GM19035 (cell line): ENCODE measurements around the gene TMEM255B.
"Not testable (repeated sequence)": the region's sequence is repeated elsewhere in the genome, so short reads cannot be mapped to it uniquely, and the experiment has no call there.

Experiments
- ATAC-seq: cut with Tn5 transposase; IDR thresholded peaks from one replicate; pipeline ENCODE4 v1.9.1; 2021; ENCODE audit not compliant: unreplicated experiment

The TMEM255B gene

DNA sequence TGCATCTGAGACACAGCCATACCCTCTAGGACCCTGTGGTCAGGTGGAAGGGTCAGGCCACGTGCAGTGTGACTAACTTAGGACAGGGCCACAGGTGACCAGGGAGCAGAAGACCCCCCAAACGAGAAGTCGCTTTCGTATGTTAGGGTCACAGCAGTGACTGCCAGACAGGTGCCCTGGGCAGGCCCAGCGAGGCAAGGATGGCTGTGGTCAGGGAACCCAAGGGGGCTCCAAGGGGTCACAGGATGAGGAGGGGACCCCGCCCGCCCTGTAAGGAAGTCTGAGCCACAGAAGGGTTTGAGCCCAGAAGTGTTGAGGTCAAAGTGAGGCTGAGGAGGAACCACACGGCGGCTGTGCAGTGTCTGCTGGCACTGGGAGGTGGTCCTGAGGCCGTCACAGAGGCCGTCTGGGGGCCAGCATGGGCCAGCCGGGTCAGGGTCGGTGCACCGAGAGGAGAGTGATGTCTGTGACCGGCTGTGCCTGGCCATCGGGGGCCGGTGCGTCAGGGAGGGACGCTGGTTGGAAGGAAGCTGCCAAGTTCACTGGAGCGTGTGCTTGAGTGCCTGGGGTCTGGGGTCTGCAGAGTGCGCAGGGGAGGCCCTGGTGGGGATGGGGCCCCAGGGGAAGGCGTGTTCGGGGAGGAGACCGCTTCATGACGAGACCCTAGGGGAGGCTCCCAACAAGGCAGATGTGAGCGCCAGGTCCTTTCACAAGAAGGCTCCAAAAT is 24.8 kb upstream of the TMEM255B start:
- ATAC-seq, result no peak

DNA sequence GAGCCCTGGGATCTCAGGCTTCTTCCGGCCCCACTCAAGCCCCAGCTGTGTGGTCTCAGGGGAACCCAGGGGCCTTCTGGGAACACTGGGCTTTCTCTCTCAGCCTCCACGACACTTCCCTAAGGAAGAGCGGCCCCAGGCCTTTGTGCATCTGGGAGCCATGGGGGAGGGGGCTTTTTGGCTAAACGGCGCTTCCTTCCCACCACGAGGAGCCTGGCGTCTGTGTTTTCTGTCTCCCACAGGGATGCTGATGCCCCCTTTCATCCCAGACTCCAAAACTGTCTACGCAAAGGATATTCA is 24.2 kb upstream of the TMEM255B start:
- no peak for ATAC-seq

DNA sequence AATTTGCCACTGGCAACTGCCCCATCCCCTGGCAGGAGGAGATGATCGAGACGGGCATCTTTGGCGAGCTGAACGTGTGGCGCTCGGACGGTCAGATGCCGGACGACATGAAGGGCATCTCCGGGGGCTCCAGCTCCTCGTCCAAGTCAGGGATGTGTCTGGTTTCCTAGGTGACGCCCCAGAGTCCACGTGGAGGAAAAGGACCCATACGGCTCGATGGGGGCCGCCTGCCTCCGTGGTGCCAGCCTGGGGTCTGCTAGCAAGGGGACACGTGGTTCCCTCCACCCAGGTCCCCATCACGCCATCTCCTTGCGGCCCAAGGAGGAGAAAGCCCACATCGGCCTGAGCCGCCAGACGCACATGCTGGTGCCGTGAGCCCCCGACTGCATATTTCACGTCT is 23.8 kb upstream of the TMEM255B start:
- ATAC-seq, result no peak

DNA sequence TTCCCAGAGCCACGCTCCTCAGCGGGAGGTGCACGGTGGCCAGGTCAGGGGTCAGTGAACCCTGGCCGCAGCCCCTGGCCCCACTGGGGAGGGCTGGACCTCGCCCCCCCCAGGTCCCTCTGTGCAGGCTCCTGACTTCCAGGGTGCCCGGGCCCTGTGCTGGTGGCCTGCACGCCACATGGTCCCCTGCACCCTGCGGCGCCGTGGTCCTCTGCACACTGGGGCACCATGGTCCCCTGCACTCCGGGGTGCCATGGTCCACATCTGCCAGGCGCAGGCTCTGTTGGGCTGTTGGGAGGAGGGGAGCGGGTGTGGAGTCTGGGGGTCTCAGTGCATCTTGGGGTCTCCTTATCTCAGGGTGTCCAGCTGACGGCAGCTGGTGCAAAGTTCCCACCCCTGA is 23.3 kb upstream of the TMEM255B start:
- no peak for ATAC-seq

DNA sequence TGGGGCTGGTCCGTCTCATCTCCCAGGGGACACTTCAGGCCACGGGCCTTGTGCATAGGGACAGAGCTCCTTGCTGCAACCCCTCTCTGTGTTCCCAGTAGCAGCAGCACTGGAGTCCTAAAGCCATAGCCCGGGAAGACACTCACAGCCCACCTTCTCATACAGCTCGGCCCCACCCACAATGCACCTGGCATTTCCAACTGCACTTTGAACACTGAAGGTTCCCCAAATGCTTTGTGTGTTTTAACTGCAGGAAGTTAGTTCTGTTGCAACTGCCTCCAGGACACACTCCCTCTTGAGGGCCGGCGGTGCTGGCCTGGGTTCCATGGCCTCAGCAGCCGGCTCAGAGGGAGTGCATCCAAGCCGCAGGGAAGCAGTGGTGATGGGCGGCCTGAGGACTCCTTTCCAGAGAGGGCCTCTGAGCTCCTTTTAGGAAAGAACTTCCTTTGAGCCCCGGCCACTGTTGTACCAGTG is 22.7 kb upstream of the TMEM255B start:
- no peak for ATAC-seq

DNA sequence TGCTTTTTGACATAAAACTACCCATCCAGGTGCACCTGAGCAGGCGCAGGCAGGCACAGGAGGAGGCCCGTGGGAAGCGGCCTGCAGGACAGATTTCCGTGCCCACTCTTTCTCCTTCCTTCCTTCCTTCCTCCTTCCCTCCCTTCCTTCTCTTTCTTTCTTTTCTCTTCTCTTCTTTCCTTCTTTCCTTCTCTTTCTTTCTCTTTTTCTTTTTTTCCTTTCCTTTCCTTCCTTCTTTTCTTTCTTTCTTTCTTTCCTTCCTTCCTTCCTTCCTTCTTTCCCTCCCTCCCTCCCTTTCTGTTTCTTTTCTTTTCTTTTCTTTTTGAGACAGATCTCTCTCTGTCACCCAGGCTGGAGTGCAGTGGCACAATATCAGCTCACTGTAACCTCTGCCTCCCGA is 21.2 kb upstream of the TMEM255B start:
- no peak for ATAC-seq

DNA sequence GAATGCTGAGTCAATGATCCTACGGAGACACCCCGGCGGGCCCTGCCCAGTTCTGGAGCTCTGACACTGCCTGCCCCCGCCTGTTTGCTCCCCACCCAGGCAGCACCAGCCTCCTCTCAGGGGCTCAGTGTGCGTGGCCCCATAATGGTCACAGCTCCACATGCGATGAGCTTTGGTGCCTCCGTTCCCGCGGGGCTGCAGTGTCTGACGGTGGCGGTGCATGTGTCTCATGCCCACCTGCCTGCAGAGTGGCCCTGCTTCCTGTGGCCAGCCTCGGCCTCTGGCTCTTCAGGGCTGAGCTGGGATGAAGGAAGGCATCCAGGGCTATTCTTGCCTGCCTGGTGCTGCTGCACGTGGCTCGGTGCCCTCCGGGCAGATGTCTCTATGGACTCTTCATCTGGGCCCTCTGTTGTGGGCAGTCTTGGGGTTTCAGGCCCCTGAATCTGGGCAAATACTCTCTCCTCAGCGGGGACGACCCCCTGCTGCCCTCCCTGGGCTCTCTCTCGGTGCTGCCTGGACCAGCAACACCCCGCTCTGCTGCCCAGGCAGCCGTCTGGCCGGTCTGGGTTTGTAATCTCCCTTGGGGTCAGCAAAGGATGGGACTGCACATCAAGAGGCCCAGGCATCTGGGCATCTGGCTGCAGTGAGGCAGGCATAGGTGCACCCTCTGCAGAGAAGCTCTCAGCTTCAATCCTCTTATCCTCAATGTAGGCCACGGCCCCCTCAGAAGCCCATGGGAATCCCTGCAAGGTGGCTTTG is 19.3 kb upstream of the TMEM255B start:
- no peak for ATAC-seq

DNA sequence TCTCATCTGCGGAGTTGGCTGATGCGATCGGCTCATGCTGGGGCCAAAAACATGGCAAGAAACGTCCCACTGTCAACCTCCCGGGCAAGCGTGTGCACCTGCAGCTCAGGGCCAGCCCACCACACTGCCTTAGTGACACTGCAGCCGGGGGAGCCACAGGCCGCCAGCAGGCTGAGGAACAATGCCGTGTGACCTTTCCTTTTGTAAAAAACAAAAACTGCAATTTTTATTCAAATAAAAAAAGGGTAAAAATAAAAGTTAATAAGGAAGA is 18.8 kb upstream of the TMEM255B start:
- ATAC-seq, result no peak

DNA sequence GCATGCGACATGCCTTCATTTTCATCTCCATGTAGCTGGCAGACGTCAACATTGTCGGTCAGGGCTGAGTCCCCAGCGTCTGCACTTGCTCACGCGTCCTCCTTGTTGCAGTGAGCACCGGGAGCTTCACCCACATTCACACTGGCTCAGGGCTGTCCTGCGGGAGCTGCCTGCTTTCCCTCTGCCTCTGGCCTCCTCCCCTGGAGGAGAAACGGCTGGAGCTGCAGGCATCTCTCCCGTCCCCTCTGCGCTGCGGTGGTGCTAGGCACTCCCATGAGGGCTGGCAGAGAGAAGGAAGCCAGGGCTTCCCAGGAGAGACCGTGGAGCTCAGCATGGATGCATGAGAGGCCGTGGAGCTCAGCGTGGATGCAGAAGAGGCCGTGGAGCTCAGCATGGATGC is 18.4 kb upstream of the TMEM255B start:
- ATAC-seq, result no peak

DNA sequence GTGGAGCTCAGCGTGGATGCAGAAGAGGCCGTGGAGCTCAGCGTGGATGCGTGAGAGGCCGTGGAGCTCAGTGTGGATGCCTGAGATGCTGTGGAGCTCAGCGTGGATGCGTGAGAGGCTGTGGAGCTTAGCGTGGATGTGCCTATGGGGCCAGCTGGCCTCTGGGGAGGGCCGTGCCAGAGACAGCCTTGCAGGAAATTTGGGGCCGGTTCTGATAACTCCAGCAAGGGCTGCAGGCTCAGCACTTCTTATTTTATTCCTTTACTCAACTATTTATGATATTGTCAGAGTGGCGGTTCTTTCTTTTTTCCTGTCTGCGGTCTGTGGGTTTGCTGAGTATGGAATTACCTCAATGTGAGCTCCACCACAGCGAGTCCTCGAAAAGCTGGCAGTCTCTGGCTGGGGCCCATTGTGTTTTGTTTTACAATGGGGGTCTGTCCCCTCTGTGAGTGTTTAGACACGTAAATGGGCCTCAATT is 17.8 kb upstream of the TMEM255B start:
- no peak for ATAC-seq

DNA sequence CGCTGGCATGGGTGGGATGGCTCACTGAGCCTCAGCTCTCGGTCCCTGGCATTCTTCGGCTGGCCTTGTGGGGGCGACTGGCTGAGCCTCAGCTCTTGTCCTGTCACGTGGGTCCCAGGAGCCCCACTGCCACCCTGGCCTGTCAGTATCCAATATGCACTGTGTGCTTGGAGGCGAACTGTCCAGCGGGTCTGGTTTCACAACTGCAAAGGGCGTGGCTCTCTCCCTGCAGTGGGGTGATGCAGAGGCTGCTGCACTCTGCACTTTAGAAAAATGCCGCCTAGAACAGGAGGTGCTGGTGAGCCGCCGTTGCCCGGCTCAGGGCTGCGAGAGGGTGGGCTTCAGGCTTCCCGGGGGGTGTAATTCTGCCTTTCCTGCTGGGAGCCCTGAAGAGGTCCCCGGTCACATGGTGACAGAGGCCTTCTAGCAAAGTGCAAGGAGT is 17.0 kb upstream of the TMEM255B start:
- ATAC-seq, result no peak

DNA sequence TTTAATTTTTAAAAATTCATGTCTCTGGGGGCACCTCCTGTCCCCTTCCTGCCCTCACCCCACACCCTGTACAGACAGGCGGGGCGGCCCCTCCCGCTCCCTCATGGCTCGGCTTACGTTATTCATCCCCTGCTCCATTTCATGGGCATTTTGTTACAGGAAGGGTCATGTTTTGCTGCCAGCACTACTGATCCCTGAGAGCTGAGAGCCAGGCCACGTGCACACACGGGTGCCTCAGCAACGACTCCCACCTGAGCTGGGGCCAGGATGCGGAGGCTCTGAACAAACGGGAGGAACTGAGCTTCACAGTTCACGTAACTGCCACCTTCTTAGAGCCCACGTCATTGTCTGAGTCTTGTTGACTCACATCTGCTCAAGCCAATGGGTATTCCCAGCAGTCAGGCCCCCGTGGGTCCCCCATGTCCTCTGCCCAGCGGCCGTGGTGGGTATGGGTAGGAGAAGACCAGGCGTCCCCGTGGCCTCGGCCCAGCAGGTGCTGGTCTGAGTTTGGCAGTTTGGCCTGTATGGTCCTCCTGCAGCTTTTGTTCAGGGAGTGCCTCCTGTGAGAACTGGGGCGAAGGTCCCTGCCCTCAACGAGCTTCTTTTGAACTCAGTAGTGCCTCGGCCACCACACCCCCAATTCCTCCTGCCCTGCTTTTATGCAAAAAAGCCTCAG is 16.4 kb upstream of the TMEM255B start:
- ATAC-seq, result no peak

DNA sequence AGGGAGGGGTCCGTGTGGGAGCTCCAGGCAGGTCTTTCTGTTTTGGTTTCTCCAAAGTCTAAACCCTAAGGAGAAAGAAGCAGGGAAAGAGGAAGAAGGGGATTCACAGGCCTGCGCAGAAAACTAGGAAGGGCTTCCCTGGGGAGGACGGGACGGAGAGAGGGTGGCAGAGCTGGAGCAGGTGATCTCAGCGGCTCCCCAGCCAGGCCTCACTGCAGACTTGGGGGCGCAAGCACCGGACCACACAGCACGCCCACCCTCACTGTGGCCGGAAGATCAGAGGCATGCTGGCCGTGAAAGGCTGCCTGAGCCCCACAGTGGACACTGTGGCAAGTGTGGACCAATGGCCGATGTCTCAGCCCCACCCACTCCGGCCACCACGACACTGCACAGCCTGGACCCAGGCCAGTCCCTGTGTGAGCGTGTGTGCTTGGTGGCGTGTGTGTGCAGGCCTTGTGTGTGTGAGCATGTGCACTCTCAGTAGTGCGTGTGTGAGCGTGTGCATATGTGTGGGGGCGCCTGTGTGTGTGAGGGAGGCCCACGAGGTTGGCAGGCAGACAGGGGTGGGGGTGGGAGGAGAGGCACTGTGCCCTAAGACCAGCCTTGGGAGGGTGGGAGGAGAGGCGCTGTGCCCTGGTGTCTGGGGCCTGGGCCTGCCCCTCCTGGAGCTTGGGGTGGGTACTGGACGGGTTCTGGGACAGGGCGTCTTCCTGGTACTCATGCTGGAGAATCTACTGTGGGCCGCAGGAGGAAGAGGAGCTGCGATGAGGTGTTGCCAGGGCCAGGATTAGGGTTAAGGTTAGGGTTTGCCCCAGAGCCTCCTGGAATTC is 15.4 kb upstream of the TMEM255B start:
- ATAC-seq, result no peak

DNA sequence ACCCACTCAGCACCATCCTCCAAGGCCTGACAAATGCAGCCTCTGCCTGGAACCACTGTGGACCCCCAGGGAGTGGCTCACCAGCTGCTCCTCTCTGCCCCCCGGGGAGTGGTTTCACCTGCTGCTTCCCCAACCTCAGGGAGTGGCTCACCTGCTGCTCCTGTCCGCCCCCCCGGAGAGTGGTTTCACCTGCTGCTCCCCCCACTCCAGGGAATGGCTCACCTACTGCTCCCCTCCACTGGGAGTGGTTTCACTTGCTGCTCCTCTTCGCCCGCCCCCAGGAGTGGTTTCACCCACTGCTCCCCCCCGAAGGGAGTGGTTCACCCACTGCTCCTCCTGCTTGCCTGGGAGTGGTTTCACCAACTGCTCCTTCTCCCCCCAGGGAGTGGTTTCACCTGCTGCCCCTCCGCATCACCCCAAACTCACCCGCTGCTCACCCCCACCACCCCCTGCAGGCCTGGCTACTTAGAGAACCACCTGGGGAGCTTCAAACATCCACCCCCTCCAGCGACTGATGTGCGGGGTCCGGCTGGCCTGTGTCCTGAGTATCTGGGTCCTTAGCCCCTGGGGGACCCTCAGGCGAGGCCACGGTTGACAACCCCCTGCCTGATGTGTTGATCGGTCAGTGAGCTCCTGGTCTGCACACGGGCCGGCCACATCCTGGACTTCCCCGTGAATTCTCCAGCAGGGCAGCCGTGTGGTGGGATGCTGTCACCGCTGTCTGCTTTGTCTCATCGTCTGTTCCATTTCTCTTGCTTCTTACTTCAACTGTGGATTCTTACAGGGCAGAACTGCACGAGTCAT is 14.6 kb upstream of the TMEM255B start:
- no peak for ATAC-seq

DNA sequence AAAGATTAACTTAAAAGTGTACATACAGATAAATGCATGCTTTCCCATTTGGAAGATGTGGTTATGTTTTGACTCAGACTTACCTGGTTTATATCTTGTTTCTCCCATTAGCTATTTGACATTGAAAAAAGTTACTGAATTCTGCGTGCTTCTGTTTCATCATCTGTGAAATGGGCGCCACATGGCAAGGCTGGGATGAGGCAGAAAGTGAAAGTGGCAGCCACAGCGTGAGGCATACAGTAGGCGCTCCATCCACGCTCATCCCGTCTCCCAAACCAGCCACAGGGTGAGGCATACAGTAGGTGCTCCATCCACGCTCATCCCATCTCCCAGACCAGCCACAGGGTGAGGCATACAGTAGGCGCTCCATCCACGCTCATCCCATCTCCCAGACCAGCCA is 14.0 kb upstream of the TMEM255B start:
- no peak for ATAC-seq

DNA sequence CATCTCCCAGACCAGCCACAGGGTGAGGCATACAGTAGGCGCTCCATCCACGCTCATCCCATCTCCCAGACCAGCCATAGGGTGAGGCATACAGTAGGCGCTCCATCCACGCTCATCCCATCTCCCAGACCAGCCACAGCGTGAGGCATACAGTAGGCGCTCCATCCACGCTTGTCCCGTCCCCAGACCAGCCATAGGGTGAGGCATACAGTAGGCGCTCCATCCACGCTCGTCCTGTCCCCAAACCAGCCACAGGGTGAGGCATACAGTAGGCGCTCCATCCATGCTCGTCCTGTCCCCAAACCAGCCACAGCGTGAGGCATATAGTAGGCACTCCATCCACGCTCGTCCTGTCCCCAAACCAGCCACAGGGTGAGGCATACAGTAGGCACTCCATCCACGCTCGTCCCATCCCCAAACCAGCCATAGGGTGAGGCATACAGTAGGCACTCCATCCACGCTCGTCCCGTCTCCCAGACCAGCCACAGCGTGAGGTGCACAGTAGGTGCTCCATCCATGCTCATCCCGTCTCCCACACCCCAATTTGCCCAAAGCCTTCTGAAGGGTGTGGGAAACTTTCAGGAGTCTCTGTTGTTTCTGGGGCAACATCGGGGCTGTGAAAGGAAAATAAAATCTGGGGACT is 13.4 kb upstream of the TMEM255B start:
- ATAC-seq, result not testable (repeated sequence)

DNA sequence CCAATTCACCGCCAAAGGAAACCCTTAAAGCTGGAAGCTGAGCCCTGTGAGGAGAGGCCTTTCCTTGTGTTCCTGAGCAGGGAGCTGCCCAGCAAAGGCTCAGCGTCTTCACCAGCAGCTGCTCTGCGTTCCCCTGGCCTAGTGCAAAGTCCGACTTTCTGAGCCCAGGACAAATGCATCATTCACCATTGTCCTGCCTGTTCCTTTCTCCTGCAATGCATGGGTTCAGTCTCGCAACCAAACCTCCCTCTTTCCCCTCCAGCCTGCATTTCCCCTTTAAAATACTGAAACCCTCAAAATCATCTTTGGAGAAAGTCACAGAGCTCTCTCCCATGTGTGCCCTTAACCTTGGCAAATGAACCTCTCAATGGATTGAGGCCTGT is 12.9 kb upstream of the TMEM255B start:
- no peak for ATAC-seq

DNA sequence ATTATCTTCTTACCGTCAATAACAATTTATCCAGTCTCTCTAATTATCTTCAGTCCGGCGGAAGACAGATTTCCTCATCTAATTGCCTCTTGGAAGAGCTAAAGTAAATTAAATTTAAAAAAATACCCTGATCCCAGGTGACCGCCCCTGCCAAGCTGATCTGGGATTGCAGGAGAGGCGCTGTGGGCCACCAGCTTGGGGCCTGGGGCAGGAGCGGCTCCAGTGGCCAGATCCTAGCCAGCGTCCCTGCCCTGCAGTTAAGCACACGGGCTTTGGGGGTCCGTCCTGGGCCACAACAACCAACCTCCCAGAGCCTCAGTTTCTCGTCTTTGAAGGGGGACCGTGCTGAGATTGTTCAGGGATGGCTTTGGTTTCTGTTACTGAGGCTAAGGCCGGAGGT is 12.4 kb upstream of the TMEM255B start:
- no peak for ATAC-seq

DNA sequence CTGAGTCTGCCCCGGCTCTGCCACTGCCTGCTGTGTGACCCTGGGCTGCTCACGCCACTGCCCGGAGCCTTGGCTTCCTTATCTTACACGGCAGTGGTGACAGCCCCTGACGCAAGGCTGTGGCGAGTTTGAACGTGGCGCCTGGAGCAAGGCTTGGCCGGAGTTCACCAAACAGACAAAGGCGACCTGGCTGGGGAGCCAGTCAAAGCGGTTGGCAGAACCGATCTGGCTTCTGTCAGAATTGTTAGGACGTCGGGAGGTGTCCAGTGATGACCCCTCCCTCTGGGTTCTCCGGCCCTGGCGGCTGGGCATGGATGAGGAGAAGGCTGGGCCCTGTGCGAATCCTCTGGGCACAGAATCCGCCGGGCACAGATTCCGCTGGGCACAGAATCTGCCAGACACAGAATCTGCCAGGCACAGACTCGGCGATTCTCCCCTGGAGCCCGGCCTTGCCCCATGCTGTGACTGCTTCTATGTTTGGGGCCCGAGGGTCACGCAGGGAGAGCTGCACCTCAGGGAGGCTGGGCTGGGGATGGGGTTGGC is 11.7 kb upstream of the TMEM255B start:
- ATAC-seq, result no peak
